D721Med (cell line): ENCODE measurements around the gene MARCHF3.

Source experiments
- DNase-seq: peaks from one replicate; pipeline ENCODE4 v3.0.0; 2011; ENCODE audit warnings: low spot score; ENCODE audit not compliant: insufficient read length
- FAIRE-seq: peaks from 2 replicates; lab custom pipeline; 2011; peaks lifted over from hg19 to GRCh38; lab: Jason Lieb, UNC
- CTCF ChIP-seq: IDR thresholded peaks from 2 replicates; pipeline ENCODE4 v1.5.1; 2012; ENCODE audit warnings: mild to moderate bottlenecking, control low read depth; ENCODE audit not compliant: insufficient read depth; ENCODE audit errors: missing control alignments

MARCHF3 gene

GRCh38 chr5:126872561-126873354 is 157.6 kb downstream of the MARCHF3 start:
- no peak for FAIRE-seq
- no peak for TF ChIP-seq CTCF
- no peak for DNase-seq

GRCh38 chr5:126871441-126871840 is 158.9 kb downstream of the MARCHF3 start:
- DNase-seq (no peak), FAIRE-seq (no peak)
- TF ChIP-seq CTCF: no peak

GRCh38 chr5:126869005-126869451 is 161.3 kb downstream of the MARCHF3 start:
- TF ChIP-seq CTCF: no peak
- DNase-seq: no peak
- no peak for FAIRE-seq

- TF ChIP-seq CTCF: no peak
- FAIRE-seq (no peak), DNase-seq (no peak)
Observed at GRCh38 chr5:126868338-126869004, 161.9 kb downstream of the MARCHF3 start.

- no peak for DNase-seq
- TF ChIP-seq CTCF: no peak
Observed at GRCh38 chr5:126866851-126867636, 163.3 kb downstream of the MARCHF3 start.

GRCh38 chr5:126865299-126865698 is 165.1 kb downstream of the MARCHF3 start:
- DNase-seq (no peak), FAIRE-seq (no peak)
- TF ChIP-seq CTCF: no peak

More at GRCh38 chr5:126866851-126867636, 163.3 kb downstream of the MARCHF3 start:
- FAIRE-seq: no peak
